Testis (tissue), 3 donors: ENCODE data around the gene ATP4B. TPM values are rescaled to one million over a fixed set of nuclear protein-coding genes. Genes with fewer than 3 reads are reported as not detected.

Experiments
- DNase-seq: peaks from one replicate; pipeline ENCODE4 v3.0.0-alpha.2; 2019
- H3K27ac ChIP-seq, 2 donors: fragments of 200-600 bp; sonication (generic); one replicate each; pipeline ENCODE4 v1.5.1; 2019
- H3K27me3 ChIP-seq: fragments of 200-600 bp; sonication (generic); one replicate; pipeline ENCODE4 v1.5.1; 2019
- H3K36me3 ChIP-seq: fragments of 200-600 bp; sonication (generic); one replicate; pipeline ENCODE4 v1.5.1; 2017; ENCODE audit warnings: low read depth; ENCODE audit errors: missing control alignments
- H3K4me1 ChIP-seq: fragments of 200-600 bp; sonication (generic); one replicate; pipeline ENCODE4 v1.5.1; 2019
- H3K4me3 ChIP-seq, 2 donors: fragments of 200-600 bp; sonication (generic); one replicate each; pipeline ENCODE4 v1.5.1; 2017 to 2019
- H3K9me3 ChIP-seq: fragments of 200-600 bp; sonication (generic); one replicate; pipeline ENCODE4 v1.5.1; 2017
- CTCF ChIP-seq, 3 experiments: fragments of 450-650 bp in 2 of 3; fragments of 200-600 bp in 1 of 3; sonication (generic) in 1 of 3; IDR thresholded peaks; one replicate each; pipeline ENCODE4 v1.5.1; 2016 to 2019; ENCODE audit warnings: antibody characterized with exemption in 3 of 3, mild to moderate bottlenecking in 2 of 3, moderate library complexity in 1 of 3
- POLR2A ChIP-seq: fragments of 450-650 bp; IDR thresholded peaks from one replicate; pipeline ENCODE4 v1.6.1; 2017; ENCODE audit warnings: antibody characterized with exemption, mild to moderate bottlenecking, moderate library complexity
- WGBS, 2 donors: methylation state at CpG; one replicate each; pipeline ENCODE4 v1.1.5; 2018; 5-methylcytosine and 5-hydroxymethylcytosine counted together
- intact Hi-C: fragments of 100-400 bp; cut with DNase I; formaldehyde crosslinking; loops from one replicate; pipeline ENCODE4 v1.15.1; 2023; ENCODE audit warnings: low total_unique reads
- polyA plus RNA-seq: library from polyadenylated mRNA; stranded (reverse); fragments of 350-450 nt; fragmentation: Illumina TruSeq; extraction: RNeasy Lipid Tissue Mini Kit (QIAGEN cat#74804); gene quantifications from one replicate; pipeline ENCODE4 v1.2.3, GENCODE V29; 2014; ENCODE audit warnings: low read depth, low replicate concordance; ENCODE audit not compliant: insufficient read depth
- total RNA-seq, 2 donors: library from RNA; depleted of rRNA; stranded (reverse); fragments of >200 nt; gene quantifications; one replicate each; pipeline ENCODE4 v1.2.3, GENCODE V29; 2016

ATP4B gene
- total and polyA plus RNA-seq, 3 donors from 2014 or later = not detected

GRCh38 chr13:113650275-113650674 lies 7.7 kb downstream of the ATP4B start:
- Histone ChIP-seq H3K27me3 (no peaks in the 10 kb centered on the region), H3K27ac (no peak overlapping the region), H3K9me3 (no peaks in the 10 kb centered on the region), H3K4me1 (peaks cover 6% of the 10 kb centered on the region), H3K4me3 (no peak overlapping the region), H3K36me3 (no peaks in the 10 kb centered on the region)
- WGBS, 2 donors = 94 to 95% methylated on average over 15 of the region's 15 CpGs
- intact Hi-C loops = no loop called here
- no peak for TF ChIP-seq CTCF (IDR thresholded peaks at IDR 0.05)
- TF ChIP-seq POLR2A = no peak
- no peak for DNase-seq

GRCh38 chr13:113649212-113649611 lies 8.8 kb downstream of the ATP4B start:
- Histone ChIP-seq H3K27ac (no peak overlapping the region), H3K4me1 (peaks cover 6% of the 10 kb centered on the region), H3K4me3 (no peak overlapping the region), H3K9me3 (no peaks in the 10 kb centered on the region), H3K36me3 (no peaks in the 10 kb centered on the region), H3K27me3 (no peaks in the 10 kb centered on the region)
- DNase-seq = no peak
- TF ChIP-seq CTCF (IDR thresholded peaks at IDR 0.05) = no peak
- no peak for TF ChIP-seq POLR2A
- 81 to 84% methylated on average over 17 of the region's 17 CpGs for WGBS, 2 donors
- intact Hi-C loops = no loop called here

GRCh38 chr13:113648216-113648610 lies 9.8 kb downstream of the ATP4B start:
- Histone ChIP-seq H3K36me3 (no peaks in the 10 kb centered on the region), H3K27me3 (no peaks in the 10 kb centered on the region), H3K27ac (peak overlapping the region in 1 of 2 donors; percentile 57), H3K4me3 (no peak overlapping the region), H3K9me3 (no peaks in the 10 kb centered on the region), H3K4me1 (peaks cover 6% of the 10 kb centered on the region)
- intact Hi-C loops = no loop called here
- no peak for DNase-seq
- TF ChIP-seq CTCF (IDR thresholded peaks at IDR 0.05) = no peak
- TF ChIP-seq POLR2A = no peak
- 90% methylated on average over 13 of the region's 13 CpGs for WGBS, 2 donors

GRCh38 chr13:113647351-113648215 lies 10.4 kb downstream of the ATP4B start:
- intact Hi-C loops = no loop called here
- Histone ChIP-seq H3K27ac (peak overlapping the region; percentile 57 to 59), H3K4me3 (no peak overlapping the region), H3K9me3 (no peaks in the 10 kb centered on the region), H3K4me1 (peaks cover 6% of the 10 kb centered on the region), H3K36me3 (no peaks in the 10 kb centered on the region), H3K27me3 (no peaks in the 10 kb centered on the region)
- WGBS, 2 donors = 57 to 71% methylated on average over 42 of the region's 42 CpGs
- TF ChIP-seq POLR2A (no peak), CTCF (IDR thresholded peaks at IDR 0.05) (no peak)
- DNase-seq = peak; percentile 94

- intact Hi-C loops = no loop called here
- DNase-seq = no peak
- Histone ChIP-seq H3K27ac (peak overlapping the region; percentile 14 to 43), H3K9me3 (no peaks in the 10 kb centered on the region), H3K4me1 (peaks cover 6% of the 10 kb centered on the region), H3K27me3 (no peaks in the 10 kb centered on the region), H3K4me3 (no peak overlapping the region), H3K36me3 (no peaks in the 10 kb centered on the region)
- TF ChIP-seq POLR2A (no peak), CTCF (IDR thresholded peaks at IDR 0.05) (no peak)
- 79% methylated on average over 10 of the region's 10 CpGs for WGBS, 2 donors
These were observed 11.1 kb downstream of the ATP4B start for GRCh38 chr13:113646921-113647340.
